ENCODE data around the gene HOXA13. TPM values are rescaled to one million over a fixed set of nuclear protein-coding genes. Genes with fewer than 3 reads are reported as not detected.

Gene HOXA13
- total RNA-seq, 1 experiment from 2014 or later, result 0.35 TPM

DNA sequence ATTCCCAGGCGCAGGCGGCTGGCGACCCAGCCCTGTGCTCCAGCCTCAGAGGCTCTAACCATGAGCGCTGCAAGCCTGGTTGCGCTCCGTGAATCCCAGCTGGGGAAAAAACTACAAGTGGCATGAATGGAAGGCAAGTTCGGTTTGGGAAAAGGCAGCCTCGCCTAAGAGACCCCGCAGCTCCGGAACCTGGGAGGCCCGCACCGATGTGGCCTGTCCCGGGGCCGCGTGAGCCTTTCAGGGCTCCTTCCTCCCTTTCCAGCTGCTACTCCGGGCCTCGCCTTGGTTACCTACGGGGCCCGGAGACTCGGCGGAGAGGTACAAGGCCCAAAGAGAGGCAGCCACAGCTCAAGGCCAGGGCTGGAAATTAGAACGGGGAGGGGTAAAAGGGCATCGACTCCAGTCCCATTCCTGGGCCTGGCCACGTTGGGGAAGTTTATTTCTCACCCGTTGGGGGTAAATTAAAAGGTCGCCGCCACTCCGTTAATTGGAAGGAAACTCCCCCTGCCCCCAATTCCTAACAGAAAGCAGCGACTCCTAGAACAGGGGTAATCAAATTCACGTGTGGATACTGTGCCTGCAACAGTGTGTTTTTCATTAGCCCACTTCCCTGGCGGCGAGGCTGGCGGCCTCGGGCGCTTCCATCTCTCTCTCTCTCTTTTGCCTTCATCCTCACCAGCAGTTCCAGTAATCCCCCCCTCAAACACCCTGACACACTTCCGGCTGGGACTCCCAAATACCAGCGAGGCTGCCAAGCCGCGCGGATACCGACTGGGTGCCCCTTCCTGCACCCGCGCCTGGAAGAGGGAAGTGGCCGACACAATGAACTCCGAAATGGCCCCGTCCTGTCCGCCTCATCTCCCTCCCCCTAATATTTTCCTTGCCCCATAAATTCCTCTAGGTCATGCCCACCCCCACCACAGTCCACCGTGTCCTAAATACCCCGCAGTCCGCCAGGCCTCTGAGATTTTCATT is 33.1 kb downstream of the HOXA13 start:
- Histone ChIP-seq H3F3A (ENCODE audit: insufficient read depth, low read depth) (peaks cover 34% of the 10 kb centered on the region), H3K9me3 (ENCODE audit: insufficient read depth, low read depth) (no peaks in the 10 kb centered on the region), H3K4me3 (no peak overlapping the region), H2AFZ (no peak overlapping the region), H3K27ac (no peak overlapping the region), H3K79me2 (ENCODE audit: low read depth) (no peaks in the 10 kb centered on the region), H3K36me3 (ENCODE audit: low read depth) (no peaks in the 10 kb centered on the region), H3K9me2 (ENCODE audit: insufficient read depth) (no peaks in the 10 kb centered on the region), H3K4me1 (replicated peaks; ENCODE audit: insufficient read depth) (peaks cover 20% of the 10 kb centered on the region), H4K20me1 (ENCODE audit: insufficient read depth) (no peaks in the 10 kb centered on the region), H3K27me3 (ENCODE audit: insufficient read depth, low read depth) (no peaks in the 10 kb centered on the region), H3K4me2 (no peak overlapping the region)
- no TSS peak for BruUV-seq (replicated peaks)
- CTCF ChIA-PET, result interaction anchor here (0.6 kb wide), 1 partner anchor 344 kb away, joined by 3 read pairs; no protein-coding TSS in a partner anchor
- TF ChIP-seq EZH2 (IDR thresholded peaks at IDR 0.05; ENCODE audit: low read depth), result no peak
- TF ChIP-seq, protein P1, sequence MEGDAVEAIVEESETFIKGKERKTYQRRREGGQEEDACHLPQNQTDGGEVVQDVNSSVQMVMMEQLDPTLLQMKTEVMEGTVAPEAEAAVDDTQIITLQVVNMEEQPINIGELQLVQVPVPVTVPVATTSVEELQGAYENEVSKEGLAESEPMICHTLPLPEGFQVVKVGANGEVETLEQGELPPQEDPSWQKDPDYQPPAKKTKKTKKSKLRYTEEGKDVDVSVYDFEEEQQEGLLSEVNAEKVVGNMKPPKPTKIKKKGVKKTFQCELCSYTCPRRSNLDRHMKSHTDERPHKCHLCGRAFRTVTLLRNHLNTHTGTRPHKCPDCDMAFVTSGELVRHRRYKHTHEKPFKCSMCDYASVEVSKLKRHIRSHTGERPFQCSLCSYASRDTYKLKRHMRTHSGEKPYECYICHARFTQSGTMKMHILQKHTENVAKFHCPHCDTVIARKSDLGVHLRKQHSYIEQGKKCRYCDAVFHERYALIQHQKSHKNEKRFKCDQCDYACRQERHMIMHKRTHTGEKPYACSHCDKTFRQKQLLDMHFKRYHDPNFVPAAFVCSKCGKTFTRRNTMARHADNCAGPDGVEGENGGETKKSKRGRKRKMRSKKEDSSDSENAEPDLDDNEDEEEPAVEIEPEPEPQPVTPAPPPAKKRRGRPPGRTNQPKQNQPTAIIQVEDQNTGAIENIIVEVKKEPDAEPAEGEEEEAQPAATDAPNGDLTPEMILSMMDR (conservative IDR thresholded peaks at IDR 0.05), result no peak
- intact Hi-C loops (cut with micrococcal nuclease; ENCODE audit: unreplicated experiment), result loop anchor here (10.0 kb wide), 1 partner anchor 928 kb away; no protein-coding TSS in a partner anchor
- DNase-seq, result no peak
- POLR2A ChIA-PET (ENCODE audit: unreplicated experiment), result no interaction called here

DNA sequence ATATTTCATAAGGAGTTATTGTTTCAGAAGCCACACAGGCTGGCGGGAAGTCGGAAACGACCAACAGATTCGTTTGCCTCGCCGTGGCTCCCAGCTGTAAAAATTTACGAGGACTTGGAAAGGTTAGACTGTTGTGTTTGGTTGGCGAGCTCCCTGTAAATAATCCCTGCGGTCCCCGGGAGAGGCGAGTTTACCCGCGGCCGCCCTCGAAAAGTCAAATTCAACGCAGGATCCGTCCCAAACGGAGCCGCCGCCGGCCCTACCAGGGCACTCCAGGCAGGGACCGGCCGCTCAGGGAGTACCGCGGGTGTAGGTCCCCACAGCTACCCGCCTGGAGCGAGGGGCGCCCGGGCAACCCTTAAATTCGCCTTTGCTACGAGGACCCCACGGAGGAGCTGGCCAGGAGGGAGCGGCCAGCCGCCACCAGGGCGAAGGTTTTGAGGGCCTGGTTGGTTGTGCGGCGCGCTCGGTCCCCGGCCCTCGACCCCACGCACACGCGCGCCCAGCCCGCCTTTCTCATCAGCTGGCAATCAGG is 33.8 kb downstream of the HOXA13 start:
- CTCF ChIA-PET, result interaction anchor here (0.6 kb wide), 1 partner anchor 345 kb away, joined by 3 read pairs; no protein-coding TSS in a partner anchor
- no TSS peak for BruUV-seq (replicated peaks)

More for the DNA sequence above, 33.8 kb downstream of the HOXA13 start:
- Histone ChIP-seq H3K4me1 (replicated peaks; ENCODE audit: insufficient read depth) (peaks cover 19% of the 10 kb centered on the region), H3K4me3 (no peak overlapping the region), H3K36me3 (ENCODE audit: low read depth) (no peaks in the 10 kb centered on the region), H3F3A (ENCODE audit: insufficient read depth, low read depth) (peaks cover 34% of the 10 kb centered on the region), H3K9me3 (ENCODE audit: insufficient read depth, low read depth) (no peaks in the 10 kb centered on the region), H3K27me3 (ENCODE audit: insufficient read depth, low read depth) (no peaks in the 10 kb centered on the region), H3K79me2 (ENCODE audit: low read depth) (no peaks in the 10 kb centered on the region), H4K20me1 (ENCODE audit: insufficient read depth) (no peaks in the 10 kb centered on the region), H3K9me2 (ENCODE audit: insufficient read depth) (no peaks in the 10 kb centered on the region), H3K4me2 (no peak overlapping the region), H2AFZ (no peak overlapping the region), H3K27ac (no peak overlapping the region)
- intact Hi-C loops (cut with micrococcal nuclease; ENCODE audit: unreplicated experiment), result loop anchor here (10.0 kb wide), 1 partner anchor 929 kb away; no protein-coding TSS in a partner anchor
- TF ChIP-seq, protein P1 (conservative IDR thresholded peaks at IDR 0.05), result no peak
- no peak for TF ChIP-seq EZH2 (IDR thresholded peaks at IDR 0.05; ENCODE audit: low read depth)
- no peak for DNase-seq
- POLR2A ChIA-PET (ENCODE audit: unreplicated experiment), result interaction anchor here (0.5 kb wide), 1 partner anchor 333 kb away, joined by 7 read pairs; no protein-coding TSS in a partner anchor
